Liver (tissue), 9 donors: ENCODE measurements around the gene SPAG9. TPM values are rescaled to one million over a fixed set of nuclear protein-coding genes. Genes with fewer than 3 reads are reported as not detected.
A peak's percentile ranks its signal among the peaks of the same experiment; 100 is the strongest.

Experiments
- DNase-seq: peaks from one replicate; pipeline ENCODE4 v3.0.0-alpha.2; 2017; ENCODE audit warnings: low spot score
- H3K27ac ChIP-seq, 2 donors: one replicate each; pipeline ENCODE4 v1.7.0; 2013; ENCODE audit warnings: inconsistent platforms in 2 of 2, low read length in 2 of 2, control low read depth in 1 of 2, low read depth in 1 of 2, mild to moderate bottlenecking in 1 of 2
- H3K27me3 ChIP-seq, 4 donors: one replicate each; pipeline versions ENCODE4 v1.6.1 to v1.7.0; 2013; ENCODE audit warnings: low read length in 3 of 4, inconsistent platforms in 1 of 4, mild to moderate bottlenecking in 1 of 4, moderate library complexity in 1 of 4; ENCODE audit not compliant: control insufficient read depth in 4 of 4, insufficient read depth in 4 of 4
- H3K36me3 ChIP-seq, 4 donors: one replicate each; pipeline versions ENCODE4 v1.6.1 to v1.7.0; 2013; ENCODE audit warnings: low read length in 3 of 4, mild to moderate bottlenecking in 3 of 4, low read depth in 1 of 4, moderate library complexity in 1 of 4; ENCODE audit not compliant: control insufficient read depth in 4 of 4, insufficient read depth in 3 of 4
- H3K4me1 ChIP-seq, 4 donors: one replicate each; pipeline versions ENCODE4 v1.6.1 to v1.7.0; 2013; ENCODE audit warnings: low read length in 3 of 4, mild to moderate bottlenecking in 3 of 4, moderate library complexity in 1 of 4; ENCODE audit not compliant: control insufficient read depth in 4 of 4, insufficient read depth in 4 of 4
- H3K4me3 ChIP-seq, 3 donors: one replicate each; pipeline versions ENCODE4 v1.6.1 to v1.7.0; 2013; ENCODE audit warnings: low read length in 3 of 3, control low read depth in 1 of 3, low read depth in 1 of 3, mild to moderate bottlenecking in 1 of 3
- H3K9ac ChIP-seq, 2 donors: one replicate each; pipeline ENCODE4 v1.7.0; 2013; ENCODE audit warnings: low read length in 2 of 2, mild to moderate bottlenecking in 2 of 2, moderate library complexity in 2 of 2, control low read depth in 1 of 2, low read depth in 1 of 2
- H3K9me3 ChIP-seq, 4 donors: one replicate each; pipeline versions ENCODE4 v1.6.1 to v1.7.0; 2013; ENCODE audit warnings: low read length in 3 of 4; ENCODE audit not compliant: control insufficient read depth in 4 of 4
- ATF3 ChIP-seq: IDR thresholded peaks from 2 replicates; pipeline ENCODE4 v1.6.1; 2016; ENCODE audit warnings: antibody characterized with exemption
- CTCF ChIP-seq: fragments of 150-350 bp; IDR thresholded peaks from 2 replicates; pipeline ENCODE4 v1.5.1; 2017; ENCODE audit warnings: improper control_type of control experiment, low read depth, low read length; ENCODE audit not compliant: missing input control
- EGR1 ChIP-seq, 2 donors: IDR thresholded peaks; 2 replicates each; pipeline ENCODE4 v1.6.1; 2016 to 2018; ENCODE audit warnings: antibody characterized with exemption in 2 of 2, low read depth in 2 of 2
- FOXA2 ChIP-seq: IDR thresholded peaks from 2 replicates; pipeline ENCODE4 v1.6.1; 2016; ENCODE audit warnings: antibody characterized with exemption
- GABPA ChIP-seq, 2 donors: IDR thresholded peaks in 1 of 2; conservative IDR thresholded peaks in 1 of 2; 2 replicates each; pipeline ENCODE4 v1.6.1; 2016; ENCODE audit warnings: antibody characterized with exemption in 2 of 2, mild to moderate bottlenecking in 1 of 2, moderate library complexity in 1 of 2
- HNF4G ChIP-seq: IDR thresholded peaks from 2 replicates; pipeline ENCODE4 v1.6.1; 2016; ENCODE audit warnings: antibody characterized with exemption
- JUND ChIP-seq, 2 donors: IDR thresholded peaks; 2 replicates each; pipeline ENCODE4 v1.6.1; 2016; ENCODE audit warnings: antibody characterized with exemption in 2 of 2
- MAX ChIP-seq: IDR thresholded peaks from 2 replicates; pipeline ENCODE4 v1.6.1; 2016; ENCODE audit warnings: antibody characterized with exemption
- NR2F2 ChIP-seq: IDR thresholded peaks from 2 replicates; pipeline ENCODE4 v1.6.1; 2016; ENCODE audit warnings: antibody characterized with exemption
- RAD21 ChIP-seq, 2 donors: IDR thresholded peaks; 2 replicates each; pipeline ENCODE4 v1.6.1; 2016; ENCODE audit warnings: antibody characterized with exemption in 2 of 2, mild to moderate bottlenecking in 2 of 2
- REST ChIP-seq: IDR thresholded peaks from 2 replicates; pipeline ENCODE4 v1.6.1; 2016; ENCODE audit warnings: antibody characterized with exemption, mild to moderate bottlenecking
- RXRA ChIP-seq, 2 donors: IDR thresholded peaks; 2 replicates each; pipeline ENCODE4 v1.6.1; 2017 to 2018; ENCODE audit warnings: antibody characterized with exemption in 2 of 2, mild to moderate bottlenecking in 1 of 2
- SP1 ChIP-seq: IDR thresholded peaks from 2 replicates; pipeline ENCODE4 v1.6.1; 2018; ENCODE audit warnings: antibody characterized with exemption, mild to moderate bottlenecking
- TAF1 ChIP-seq: conservative IDR thresholded peaks from 2 replicates; pipeline ENCODE4 v1.6.1; 2016; ENCODE audit warnings: antibody characterized with exemption, mild to moderate bottlenecking
- YY1 ChIP-seq: IDR thresholded peaks from 2 replicates; pipeline ENCODE4 v1.6.1; 2016; ENCODE audit warnings: antibody characterized with exemption, mild to moderate bottlenecking
- ZBTB33 ChIP-seq: IDR thresholded peaks from 2 replicates; pipeline ENCODE4 v1.6.1; 2016; ENCODE audit warnings: antibody characterized with exemption
- WGBS: extraction: QIAGEN DNeasy Blood & Tissue Kit; methylation state at CpG from one replicate; pipeline ENCODE4 v1.1.7; 2013; 5-methylcytosine and 5-hydroxymethylcytosine counted together
- polyA plus RNA-seq, 2 donors: library from polyadenylated mRNA; stranded (reverse) in 1 of 2; unstranded in 1 of 2; fragments of 200-250 nt in 1 of 2; fragments of >200 nt in 1 of 2; fragmentation: Nextera tagmentation in 1 of 2; extraction: Ambion mirVana in 1 of 2; gene quantifications; one replicate each; pipeline versions ENCODE4 v1.2.1 to v1.2.3, GENCODE V29; 2013 to 2015
- total RNA-seq, 2 donors: library from RNA; depleted of rRNA; stranded (reverse); fragments of >200 nt; gene quantifications; one replicate each; pipeline ENCODE4 v1.2.3, GENCODE V29; 2014
- donor health status: healthy.
- donor health status: healthy.
- donor health status: healthy.
- donor health status: healthy.
- donor health status: healthy.

The SPAG9 gene
- total and polyA plus RNA-seq, 4 donors: 12.0 to 94.0 (median 18.4) TPM

GRCh38 chr17:50939795-50940684 lies 180.6 kb downstream of the SPAG9 start (continued):
- TF ChIP-seq TAF1 (no peak), JUND (IDR thresholded peaks at IDR 0.05) (peak; percentile 40 to 88), ATF3 (peak; percentile 26), YY1 (peak; percentile 85)

GRCh38 chr17:50939542-50939794 lies 181.2 kb downstream of the SPAG9 start:
- TF ChIP-seq EGR1 (IDR thresholded peaks at IDR 0.05; ENCODE audit: low read depth in 2 of 2) (no peak), GABPA (IDR thresholded peaks at IDR 0.05 in 1 of 2, conservative IDR thresholded peaks at IDR 0.05 in 1 of 2) (no peak), SP1 (no peak), NR2F2 (no peak), ZBTB33 (no peak), RAD21 (IDR thresholded peaks at IDR 0.05) (no peak), TAF1 (no peak), REST (no peak), HNF4G (no peak), FOXA2 (no peak)
- WGBS: 65% methylated on average over 4 of the region's 4 CpGs
- Histone ChIP-seq H3K9me3 (no peaks in the 10 kb centered on the region), H3K4me1 (peaks cover 19 to 58% (median 36%) of the 10 kb centered on the region in 4 donors), H3K9ac (peak overlapping the region in 1 of 2 donors; percentile 61), H3K27me3 (no peaks in the 10 kb centered on the region), H3K36me3 (no peaks in the 10 kb centered on the region), H3K4me3 (no peak overlapping the region), H3K27ac (peak overlapping the region; percentile 83 to 86)
- DNase-seq: no peak

GRCh38 chr17:50938821-50939541 lies 181.7 kb downstream of the SPAG9 start:
- Histone ChIP-seq H3K9ac (no peak overlapping the region), H3K36me3 (no peaks in the 10 kb centered on the region), H3K4me1 (peaks cover 19 to 58% (median 34%) of the 10 kb centered on the region in 4 donors), H3K27me3 (no peaks in the 10 kb centered on the region), H3K9me3 (no peaks in the 10 kb centered on the region), H3K4me3 (no peak overlapping the region), H3K27ac (peak overlapping the region in 1 of 2 donors; percentile 83)
- TF ChIP-seq HNF4G (no peak), JUND (IDR thresholded peaks at IDR 0.05) (no peak), YY1 (no peak), CTCF (no peak), FOXA2 (no peak), REST (no peak), RAD21 (IDR thresholded peaks at IDR 0.05) (no peak), MAX (no peak), GABPA (IDR thresholded peaks at IDR 0.05 in 1 of 2, conservative IDR thresholded peaks at IDR 0.05 in 1 of 2) (no peak), RXRA (IDR thresholded peaks at IDR 0.05) (no peak)
- 90% methylated on average over 10 of the region's 10 CpGs for WGBS
- DNase-seq: no peak
